ENCODE measurements around the gene LDB1. TPM values are rescaled to one million over a fixed set of nuclear protein-coding genes. Genes with fewer than 3 reads are reported as not detected.

Gene LDB1
- total and polyA plus RNA-seq, 4 donors, result 2.4 to 51.9 (median 10.3) TPM

GRCh38 chr10:102167861-102168260, 47.7 kb upstream of the LDB1 start (continued):
- no peak for TF ChIP-seq MAX (IDR thresholded peaks at IDR 0.05)
- no peak for TF ChIP-seq YY1 (IDR thresholded peaks at IDR 0.05)

GRCh38 chr10:102163342-102163989, 43.3 kb upstream of the LDB1 start:
- no peaks in the 10 kb centered on the region for H3K9me3 ChIP-seq (ENCODE audit: control insufficient read depth in 4 of 4, low read length in 3 of 4)
- WGBS, result 85% methylated on average over 4 of the region's 4 CpGs
- TF ChIP-seq RAD21 (IDR thresholded peaks at IDR 0.05) (no peak), NR2F2 (IDR thresholded peaks at IDR 0.05) (no peak), ZBTB33 (IDR thresholded peaks at IDR 0.05) (no peak), FOXA2 (IDR thresholded peaks at IDR 0.05) (no peak), REST (IDR thresholded peaks at IDR 0.05) (no peak), HNF4A (conservative IDR thresholded peaks at IDR 0.05) (no peak), TAF1 (conservative IDR thresholded peaks at IDR 0.05) (no peak), CTCF (IDR thresholded peaks at IDR 0.05; ENCODE audit: low read depth, low read length, missing input control) (no peak), SP1 (IDR thresholded peaks at IDR 0.05) (no peak), YY1 (IDR thresholded peaks at IDR 0.05) (no peak), MAX (IDR thresholded peaks at IDR 0.05) (no peak), RXRA (IDR thresholded peaks at IDR 0.05) (no peak), FOXA1 (IDR thresholded peaks at IDR 0.05) (no peak), HNF4G (IDR thresholded peaks at IDR 0.05) (no peak), EGR1 (IDR thresholded peaks at IDR 0.05; ENCODE audit: low read depth in 2 of 2) (no peak)

More at GRCh38 chr10:102163342-102163989, 43.3 kb upstream of the LDB1 start:
- H3K36me3 ChIP-seq (ENCODE audit: control insufficient read depth in 4 of 4, insufficient read depth in 3 of 4, low read depth in 1 of 4, low read length in 3 of 4), result peaks cover 21 to 54% (median 46%) of the 10 kb centered on the region in 4 donors
- peaks cover 0 to 4% (median under 1%) of the 10 kb centered on the region in 4 donors for H3K4me1 ChIP-seq (ENCODE audit: control insufficient read depth in 4 of 4, insufficient read depth in 4 of 4, low read length in 3 of 4)
- H3K27me3 ChIP-seq (ENCODE audit: control insufficient read depth in 4 of 4, insufficient read depth in 4 of 4, low read length in 3 of 4), result no peaks in the 10 kb centered on the region
- H3K27ac ChIP-seq (ENCODE audit: low read depth in 1 of 2, low read length in 2 of 2), result no peak overlapping the region
- no peak for DNase-seq (ENCODE audit: low spot score)
- no peak overlapping the region for H3K9ac ChIP-seq (ENCODE audit: low read depth in 1 of 2, low read length in 2 of 2)
- H3K4me3 ChIP-seq (ENCODE audit: low read depth in 1 of 3, low read length in 3 of 3), result no peak overlapping the region

Data from liver (tissue), 9 donors.